Activated naive CD8-positive, alpha-beta T cell treated with anti-CD3 and anti-CD28 coated beads, Interleukin-2, amount 50 U/mL, for 24 hours (primary cell): ENCODE data around the gene TUFM.

Experiments used
- ATAC-seq: fragments of 150-1000 bp; cut with Tn5 transposase; one replicate; pipeline ENCODE4 v1.10.0; 2021
- DNase-seq: peaks from one replicate; pipeline ENCODE4 v3.0.0; 2021
- H3K27ac Mint-ChIP-seq: one replicate; pipeline ENCODE4 v1.8.0; 2021; ENCODE audit warnings: mild to moderate bottlenecking, mixed read lengths
- H3K27me3 Mint-ChIP-seq: one replicate; pipeline ENCODE4 v1.8.0; 2021; ENCODE audit warnings: mixed read lengths
- H3K36me3 Mint-ChIP-seq: one replicate; pipeline ENCODE4 v1.8.0; 2021; ENCODE audit warnings: low read depth, mixed read lengths
- H3K4me1 Mint-ChIP-seq: one replicate; pipeline ENCODE4 v1.8.0; 2021; ENCODE audit warnings: mixed read lengths
- H3K4me3 Mint-ChIP-seq: one replicate; pipeline ENCODE4 v1.8.0; 2021; ENCODE audit warnings: mild to moderate bottlenecking, moderate library complexity, mixed read lengths
- H3K9me3 Mint-ChIP-seq: one replicate; pipeline ENCODE4 v1.8.0; 2021; ENCODE audit warnings: mixed read lengths

Gene TUFM

GRCh38 chr16:28837672-28838557 lies 8.2 kb downstream of the TUFM start:
- peak; percentile 13 for ATAC-seq
- DNase-seq = no peak
- Mint-ChIP-seq H3K36me3 (peaks cover 65% of the 10 kb centered on the region), H3K27ac (peak overlapping the region; percentile 29), H3K4me1 (peaks cover 6% of the 10 kb centered on the region), H3K9me3 (no peaks in the 10 kb centered on the region), H3K4me3 (no peak overlapping the region), H3K27me3 (no peaks in the 10 kb centered on the region)

- Mint-ChIP-seq H3K9me3 (no peaks in the 10 kb centered on the region), H3K4me3 (no peak overlapping the region), H3K4me1 (peaks cover 8% of the 10 kb centered on the region), H3K27ac (no peak overlapping the region), H3K36me3 (peaks cover 63% of the 10 kb centered on the region), H3K27me3 (no peaks in the 10 kb centered on the region)
- DNase-seq (no peak), ATAC-seq (no peak)
Measured at GRCh38 chr16:28836761-28837064, 9.4 kb downstream of the TUFM start.

- no peaks in the 10 kb centered on the region for H3K27me3 Mint-ChIP-seq
- H3K9me3 Mint-ChIP-seq = no peaks in the 10 kb centered on the region
- H3K36me3 Mint-ChIP-seq = peaks cover 61% of the 10 kb centered on the region
- no peak for DNase-seq
- no peak for ATAC-seq
- H3K4me1 Mint-ChIP-seq = peaks cover 8% of the 10 kb centered on the region
- no peak overlapping the region for H3K27ac Mint-ChIP-seq
- no peak overlapping the region for H3K4me3 Mint-ChIP-seq
Measured at GRCh38 chr16:28835864-28836760, 10.0 kb downstream of the TUFM start.

GRCh38 chr16:28834873-28835863 lies 11.0 kb downstream of the TUFM start:
- ATAC-seq (no peak), DNase-seq (no peak)
- Mint-ChIP-seq H3K27ac (no peak overlapping the region), H3K4me1 (peaks cover 8% of the 10 kb centered on the region), H3K4me3 (no peak overlapping the region), H3K36me3 (peaks cover 69% of the 10 kb centered on the region), H3K27me3 (no peaks in the 10 kb centered on the region), H3K9me3 (no peaks in the 10 kb centered on the region)

- no peaks in the 10 kb centered on the region for H3K9me3 Mint-ChIP-seq
- peaks cover 10% of the 10 kb centered on the region for H3K4me1 Mint-ChIP-seq
- ATAC-seq (no peak), DNase-seq (no peak)
- no peak overlapping the region for H3K27ac Mint-ChIP-seq
- peaks cover 77% of the 10 kb centered on the region for H3K36me3 Mint-ChIP-seq
- no peaks in the 10 kb centered on the region for H3K27me3 Mint-ChIP-seq
- H3K4me3 Mint-ChIP-seq = no peak overlapping the region
Measured at GRCh38 chr16:28834349-28834748, 11.8 kb downstream of the TUFM start.

GRCh38 chr16:28830531-28830930 lies 15.6 kb downstream of the TUFM start:
- no peak overlapping the region for H3K4me3 Mint-ChIP-seq
- no peaks in the 10 kb centered on the region for H3K9me3 Mint-ChIP-seq
- ATAC-seq (no peak), DNase-seq (no peak)
- H3K36me3 Mint-ChIP-seq = peaks cover 91% of the 10 kb centered on the region
- no peaks in the 10 kb centered on the region for H3K27me3 Mint-ChIP-seq
- H3K27ac Mint-ChIP-seq = peak overlapping the region; percentile 49
- H3K4me1 Mint-ChIP-seq = peaks cover 20% of the 10 kb centered on the region

GRCh38 chr16:28829747-28830146 lies 16.4 kb downstream of the TUFM start:
- Mint-ChIP-seq H3K4me3 (no peak overlapping the region), H3K9me3 (no peaks in the 10 kb centered on the region), H3K27me3 (no peaks in the 10 kb centered on the region), H3K4me1 (peaks cover 28% of the 10 kb centered on the region), H3K36me3 (peaks cover 91% of the 10 kb centered on the region), H3K27ac (peak overlapping the region; percentile 20)
- no peak for ATAC-seq
- no peak for DNase-seq

- Mint-ChIP-seq H3K27me3 (peaks cover 5% of the 10 kb centered on the region), H3K9me3 (no peaks in the 10 kb centered on the region), H3K27ac (peak overlapping the region; percentile 100), H3K36me3 (peaks cover 77% of the 10 kb centered on the region), H3K4me3 (peak overlapping the region; percentile 51), H3K4me1 (peaks cover 46% of the 10 kb centered on the region)
- ATAC-seq = no peak
- DNase-seq = no peak
Measured at GRCh38 chr16:28826141-28826540, 20.0 kb downstream of the TUFM start.

GRCh38 chr16:28824717-28824973 lies 21.5 kb downstream of the TUFM start:
- Mint-ChIP-seq H3K27ac (peak overlapping the region; percentile 100), H3K36me3 (peaks cover 73% of the 10 kb centered on the region), H3K9me3 (no peaks in the 10 kb centered on the region), H3K4me1 (peaks cover 56% of the 10 kb centered on the region), H3K4me3 (peak overlapping the region; percentile 98), H3K27me3 (peaks cover 5% of the 10 kb centered on the region)
- DNase-seq = no peak
- no peak for ATAC-seq

- ATAC-seq = peak; percentile 70
- Mint-ChIP-seq H3K27me3 (peaks cover 5% of the 10 kb centered on the region), H3K4me1 (peaks cover 57% of the 10 kb centered on the region), H3K4me3 (peak overlapping the region; percentile 98), H3K27ac (peak overlapping the region; percentile 100), H3K9me3 (no peaks in the 10 kb centered on the region), H3K36me3 (peaks cover 71% of the 10 kb centered on the region)
- peak; percentile 97 for DNase-seq
Measured at GRCh38 chr16:28823873-28824716, 22.1 kb downstream of the TUFM start.

- ATAC-seq = no peak
- H3K4me3 Mint-ChIP-seq = peak overlapping the region; percentile 98
- peak overlapping the region; percentile 100 for H3K27ac Mint-ChIP-seq
- no peak for DNase-seq
- peaks cover 5% of the 10 kb centered on the region for H3K27me3 Mint-ChIP-seq
- peaks cover 57% of the 10 kb centered on the region for H3K4me1 Mint-ChIP-seq
- H3K9me3 Mint-ChIP-seq = no peaks in the 10 kb centered on the region
- peaks cover 65% of the 10 kb centered on the region for H3K36me3 Mint-ChIP-seq
Measured at GRCh38 chr16:28823291-28823872, 22.8 kb downstream of the TUFM start.

GRCh38 chr16:28822520-28823290 lies 23.4 kb downstream of the TUFM start, which contains the start of gene ATXN2L:
ATXN2L (plus strand) TSS chr16:28822999; CDS start chr16:28823260, 261 bp downstream.
- H3K4me1 Mint-ChIP-seq = peaks cover 57% of the 10 kb centered on the region
- H3K4me3 Mint-ChIP-seq = peak within 1 kb of the TSS; percentile 98
- peaks cover 5% of the 10 kb centered on the region for H3K27me3 Mint-ChIP-seq
- peak; percentile 42 for ATAC-seq
- peak; percentile 96 for DNase-seq
- no peaks in the 10 kb centered on the region for H3K9me3 Mint-ChIP-seq
- H3K27ac Mint-ChIP-seq = peak within 1 kb of the TSS; percentile 100
- peaks cover 59% of the 10 kb centered on the region for H3K36me3 Mint-ChIP-seq
